Subcutaneous abdominal adipose tissue (tissue), 5 donors: ENCODE measurements around the gene NIM1K.
"Not testable (repeated sequence)": the region's sequence is repeated elsewhere in the genome, so short reads cannot be mapped to it uniquely, and the experiment has no call there.

ENCODE experiments used
- H3K27ac ChIP-seq: one replicate; pipeline ENCODE4 v1.7.0; 2013; ENCODE audit warnings: low read depth, mild to moderate bottlenecking, inconsistent platforms, low read length, moderate library complexity
- H3K27me3 ChIP-seq, 5 donors: one replicate each; pipeline ENCODE4 v1.7.0; 2013; ENCODE audit warnings: low read length in 5 of 5, inconsistent platforms in 1 of 5; ENCODE audit not compliant: control insufficient read depth in 5 of 5, insufficient read depth in 4 of 5
- H3K36me3 ChIP-seq, 5 donors: one replicate each; pipeline ENCODE4 v1.7.0; 2013; ENCODE audit warnings: low read length in 5 of 5; ENCODE audit not compliant: control insufficient read depth in 5 of 5, insufficient read depth in 5 of 5
- H3K4me1 ChIP-seq, 5 donors: one replicate each; pipeline ENCODE4 v1.7.0; 2013; ENCODE audit warnings: low read length in 5 of 5, mild to moderate bottlenecking in 3 of 5, moderate library complexity in 1 of 5; ENCODE audit not compliant: control insufficient read depth in 5 of 5, insufficient read depth in 5 of 5
- H3K4me3 ChIP-seq, 5 donors: one replicate each; pipeline ENCODE4 v1.7.0; 2013; ENCODE audit warnings: low read length in 5 of 5, low read depth in 1 of 5
- H3K9ac ChIP-seq, 5 donors: one replicate each; pipeline ENCODE4 v1.7.0; 2013; ENCODE audit warnings: low read length in 5 of 5, mild to moderate bottlenecking in 4 of 5, moderate library complexity in 3 of 5
- H3K9me3 ChIP-seq, 5 donors: one replicate each; pipeline ENCODE4 v1.7.0; 2013; ENCODE audit warnings: low read length in 5 of 5; ENCODE audit not compliant: control insufficient read depth in 5 of 5
- donor health status: healthy.
- donor health status: healthy.
- donor health status: healthy.
- donor health status: healthy.
- donor health status: healthy.

Gene NIM1K

GRCh38 chr5:43305948-43306565 lies 114.0 kb downstream of the NIM1K start:
- H3K9ac ChIP-seq, result no peak overlapping the region
- H3K27me3 ChIP-seq, result no peaks in the 10 kb centered on the region
- no peak overlapping the region for H3K4me3 ChIP-seq
- H3K4me1 ChIP-seq, result peaks cover 0 to 57% (median 32%) of the 10 kb centered on the region in 5 donors
- peaks cover 0 to 3% (median 0%) of the 10 kb centered on the region in 5 donors for H3K36me3 ChIP-seq
- H3K27ac ChIP-seq, result peak overlapping the region; percentile 13
- no peaks in the 10 kb centered on the region for H3K9me3 ChIP-seq

GRCh38 chr5:43306954-43307353 lies 114.9 kb downstream of the NIM1K start:
- H3K9me3 ChIP-seq, H3K27ac ChIP-seq, H3K27me3 ChIP-seq, H3K36me3 ChIP-seq, H3K9ac ChIP-seq, H3K4me3 ChIP-seq: not testable (repeated sequence)
- H3K4me1 ChIP-seq, result peaks cover under 1 to 57% (median 25%) of the 10 kb centered on the region in 5 donors

GRCh38 chr5:43309122-43309521 lies 117.1 kb downstream of the NIM1K start:
- no peaks in the 10 kb centered on the region for H3K9me3 ChIP-seq
- H3K4me1 ChIP-seq, result peaks cover 8 to 62% (median 34%) of the 10 kb centered on the region in 5 donors
- no peak overlapping the region for H3K27ac ChIP-seq
- no peaks in the 10 kb centered on the region for H3K36me3 ChIP-seq
- H3K9ac ChIP-seq, result no peak overlapping the region
- H3K4me3 ChIP-seq, result no peak overlapping the region
- no peaks in the 10 kb centered on the region for H3K27me3 ChIP-seq

- Histone ChIP-seq H3K4me3 (no peak overlapping the region), H3K4me1 (peaks cover 8 to 64% (median 36%) of the 10 kb centered on the region in 5 donors)
These were observed 117.6 kb downstream of the NIM1K start for GRCh38 chr5:43309637-43310036.

GRCh38 chr5:43312076-43312661 lies 120.1 kb downstream of the NIM1K start:
- peak overlapping the region; percentile 94 to 100 (median 95) for H3K4me3 ChIP-seq
- peaks cover 8 to 58% (median 34%) of the 10 kb centered on the region in 5 donors for H3K4me1 ChIP-seq
- H3K27ac ChIP-seq, result no peak overlapping the region
- H3K9me3 ChIP-seq, result no peaks in the 10 kb centered on the region
- no peaks in the 10 kb centered on the region for H3K36me3 ChIP-seq
- H3K9ac ChIP-seq, result peak overlapping the region; percentile 88 to 96 (median 93)
- no peaks in the 10 kb centered on the region for H3K27me3 ChIP-seq

More at GRCh38 chr5:43309637-43310036, 117.6 kb downstream of the NIM1K start:
- Histone ChIP-seq H3K36me3 (no peaks in the 10 kb centered on the region), H3K27me3 (no peaks in the 10 kb centered on the region), H3K27ac (no peak overlapping the region), H3K9me3 (no peaks in the 10 kb centered on the region), H3K9ac (peak overlapping the region in 1 of 5 donors; percentile 20)

GRCh38 chr5:43312699-43313034 lies 120.6 kb downstream of the NIM1K start:
- H3K4me3 ChIP-seq, result peak overlapping the region; percentile 94 to 100 (median 95)
- no peaks in the 10 kb centered on the region for H3K27me3 ChIP-seq
- no peaks in the 10 kb centered on the region for H3K9me3 ChIP-seq
- peak overlapping the region; percentile 90 for H3K27ac ChIP-seq
- H3K9ac ChIP-seq, result peak overlapping the region; percentile 88 to 96 (median 93)
- H3K4me1 ChIP-seq, result peaks cover 8 to 57% (median 34%) of the 10 kb centered on the region in 5 donors
- no peaks in the 10 kb centered on the region for H3K36me3 ChIP-seq

- H3K4me3 ChIP-seq, result peak within 1 kb of the TSS; percentile 94 to 100 (median 95)
- H3K9me3 ChIP-seq, result no peaks in the 10 kb centered on the region
- H3K27me3 ChIP-seq, result no peaks in the 10 kb centered on the region
- H3K9ac ChIP-seq, result peak within 1 kb of the TSS; percentile 88 to 96 (median 93)
- H3K36me3 ChIP-seq, result no peaks in the 10 kb centered on the region
- peaks cover 8 to 51% (median 29%) of the 10 kb centered on the region in 5 donors for H3K4me1 ChIP-seq
- H3K27ac ChIP-seq, result peak within 1 kb of the TSS; percentile 90
These were observed 121.2 kb downstream of the NIM1K start, which contains the start of gene HMGCS1 for GRCh38 chr5:43313035-43313853. HMGCS1 (minus strand) TSS chr5:43313412; CDS start chr5:43298965, 14,447 bp downstream.

- peak overlapping the region; percentile 63 for H3K27ac ChIP-seq
These were observed 121.9 kb downstream of the NIM1K start for GRCh38 chr5:43313854-43314457.

GRCh38 chr5:43314724-43315123 lies 122.7 kb downstream of the NIM1K start:
- Histone ChIP-seq H3K4me3 (no peak overlapping the region), H3K27me3 (no peaks in the 10 kb centered on the region), H3K36me3 (no peaks in the 10 kb centered on the region), H3K9me3 (no peaks in the 10 kb centered on the region), H3K9ac (no peak overlapping the region), H3K27ac (no peak overlapping the region), H3K4me1 (peaks cover 8 to 36% (median 25%) of the 10 kb centered on the region in 5 donors)

More at GRCh38 chr5:43313854-43314457, 121.9 kb downstream of the NIM1K start:
- H3K9ac ChIP-seq, result peak overlapping the region in 1 of 5 donors; percentile 53
- H3K9me3 ChIP-seq, result no peaks in the 10 kb centered on the region
- H3K4me3 ChIP-seq, result peak overlapping the region; percentile 66 to 97 (median 77)
- no peaks in the 10 kb centered on the region for H3K36me3 ChIP-seq
- peaks cover 8 to 44% (median 27%) of the 10 kb centered on the region in 5 donors for H3K4me1 ChIP-seq
- H3K27me3 ChIP-seq, result no peaks in the 10 kb centered on the region
